GM23338 (cell line): ENCODE measurements around the gene GJB5. TPM values are rescaled to one million over a fixed set of nuclear protein-coding genes. Genes with fewer than 3 reads are reported as not detected.

Experiments used
- ATAC-seq: fragments of 200-7000 bp; cut with Tn5 transposase; 3 replicates; pipeline ENCODE4 v1.9.1; 2020
- DNase-seq: peaks from one replicate; pipeline ENCODE4 v3.0.0-alpha.2; 2015; ENCODE audit warnings: low spot score
- H2AFZ ChIP-seq: fragments of 200-600 bp; sonication (generic); 2 replicates; pipeline ENCODE4 v1.8.0; 2016; ENCODE audit warnings: antibody characterized with exemption, mild to moderate bottlenecking, moderate library complexity
- H3F3A ChIP-seq: fragments of 200-600 bp; sonication (generic); replicated peaks from 2 replicates; pipeline ENCODE4 v1.8.0; 2017; ENCODE audit warnings: antibody characterized with exemption, mixed run types, low read depth
- H3K27ac ChIP-seq: fragments of 200-600 bp; sonication (generic); 2 replicates; pipeline ENCODE4 v1.6.1; 2016; ENCODE audit warnings: low read depth
- H3K27me3 ChIP-seq: fragments of 200-600 bp; sonication (generic); 2 replicates; pipeline ENCODE4 v1.8.0; 2016; ENCODE audit warnings: mild to moderate bottlenecking, mixed run types, moderate library complexity; ENCODE audit not compliant: insufficient read depth
- H3K36me3 ChIP-seq: fragments of 200-600 bp; sonication (generic); 2 replicates; pipeline ENCODE4 v1.8.0; 2016; ENCODE audit warnings: mild to moderate bottlenecking; ENCODE audit not compliant: insufficient read depth
- H3K4me1 ChIP-seq: fragments of 200-600 bp; sonication (generic); 2 replicates; pipeline ENCODE4 v1.8.0; 2016; ENCODE audit warnings: mild to moderate bottlenecking, moderate library complexity; ENCODE audit not compliant: insufficient read depth
- H3K4me2 ChIP-seq: fragments of 200-600 bp; sonication (generic); 2 replicates; pipeline ENCODE4 v1.7.1; 2017; ENCODE audit warnings: mixed run types
- H3K4me3 ChIP-seq: fragments of 200-600 bp; sonication (generic); 2 replicates; pipeline ENCODE4 v1.6.1; 2016; ENCODE audit warnings: mixed run types
- H3K79me2 ChIP-seq: fragments of 200-600 bp; sonication (generic); replicated peaks from 2 replicates; pipeline ENCODE4 v1.8.0; 2017; ENCODE audit warnings: mild to moderate bottlenecking; ENCODE audit not compliant: insufficient read depth
- H3K9me2 ChIP-seq: fragments of 200-600 bp; sonication (generic); 2 replicates; pipeline ENCODE4 v1.8.0; 2017; ENCODE audit not compliant: insufficient read depth
- H4K20me1 ChIP-seq: fragments of 200-600 bp; sonication (generic); replicated peaks from 2 replicates; pipeline ENCODE4 v1.8.0; 2017; ENCODE audit warnings: mild to moderate bottlenecking; ENCODE audit not compliant: insufficient read depth
- H3K27ac Mint-ChIP-seq: 2 replicates; pipeline ENCODE4 v1.8.0; 2020; ENCODE audit warnings: inconsistent platforms, mild to moderate bottlenecking, moderate library complexity, mixed read lengths
- H3K27me3 Mint-ChIP-seq: 3 replicates; pipeline ENCODE4 v1.8.0; 2022; ENCODE audit warnings: low read depth, mild to moderate bottlenecking, moderate library complexity, mixed read lengths, inconsistent platforms; ENCODE audit not compliant: insufficient read depth, poor library complexity
- H3K36me3 Mint-ChIP-seq: 3 replicates; pipeline ENCODE4 v1.8.0; 2021; ENCODE audit warnings: low read depth, mild to moderate bottlenecking, inconsistent platforms, moderate library complexity, mixed read lengths
- H3K4me1 Mint-ChIP-seq: 3 replicates; pipeline ENCODE4 v1.8.0; 2020; ENCODE audit warnings: mild to moderate bottlenecking, inconsistent platforms, mixed read lengths
- H3K4me3 Mint-ChIP-seq: 3 replicates; pipeline ENCODE4 v1.8.0; 2021; ENCODE audit warnings: moderate library complexity, mild to moderate bottlenecking, inconsistent platforms, mixed read lengths
- H3K9me3 Mint-ChIP-seq: 3 replicates; pipeline ENCODE4 v1.8.0; 2020; ENCODE audit warnings: moderate library complexity, mild to moderate bottlenecking, inconsistent platforms, mixed read lengths
- CREB1 ChIP-seq: fragments of 250-450 bp; sonication (Bioruptor Pico); IDR thresholded peaks from 2 replicates; pipeline ENCODE4 v1.5.0; 2020; ENCODE audit warnings: low read depth, mild to moderate bottlenecking, moderate library complexity
- CTCF ChIP-seq, 2 experiments: fragments of 200-600 bp in 1 of 2; sonication (generic) in 1 of 2; conservative IDR thresholded peaks; 2 replicates each; pipeline versions ENCODE4 v1.5.1 to v1.6.1; 2016 to 2017; ENCODE audit warnings: antibody characterized with exemption in 2 of 2, low read depth in 2 of 2, mild to moderate bottlenecking in 2 of 2, moderate library complexity in 1 of 2
- EZH2 ChIP-seq: fragments of 200-600 bp; sonication (generic); IDR thresholded peaks from one replicate; pipeline ENCODE4 v1.8.0; 2017; ENCODE audit warnings: antibody characterized with exemption, mild to moderate bottlenecking, low read depth; ENCODE audit not compliant: unreplicated experiment
- EZH2phosphoT487 ChIP-seq: fragments of 200-600 bp; sonication (generic); IDR thresholded peaks from one replicate; pipeline ENCODE4 v1.8.1; 2018; ENCODE audit warnings: antibody characterized with exemption; ENCODE audit not compliant: unreplicated experiment
- NANOG ChIP-seq: IDR thresholded peaks from 2 replicates; pipeline ENCODE4 v1.6.1; 2016; ENCODE audit warnings: antibody characterized with exemption, borderline replicate concordance
- POLR2AphosphoS5 ChIP-seq: IDR thresholded peaks from 2 replicates; pipeline ENCODE4 v1.6.1; 2016; ENCODE audit warnings: antibody characterized with exemption, low read depth
- REST ChIP-seq: IDR thresholded peaks from one replicate; pipeline ENCODE4 v1.6.1; 2018; ENCODE audit warnings: antibody characterized with exemption; ENCODE audit not compliant: unreplicated experiment
- STAT1 ChIP-seq: IDR thresholded peaks from one replicate; pipeline ENCODE4 v1.6.1; 2016; ENCODE audit warnings: antibody characterized with exemption; ENCODE audit not compliant: unreplicated experiment
- ZNF114 ChIP-seq: fragments of 250-450 bp; sonication (Bioruptor Pico); IDR thresholded peaks from 2 replicates; pipeline ENCODE4 v1.5.0; 2020; ENCODE audit warnings: mild to moderate bottlenecking, moderate library complexity
- ZNF462 ChIP-seq: fragments of 250-450 bp; sonication (Bioruptor Pico); IDR thresholded peaks from 2 replicates; pipeline ENCODE4 v1.5.0; 2020; ENCODE audit warnings: mild to moderate bottlenecking, moderate library complexity
- polyA plus RNA-seq: library from polyadenylated mRNA; unstranded; fragments of >200 nt; fragmentation: Nextera tagmentation; extraction: Ambion mirVana; gene quantifications from 2 replicates; pipeline ENCODE4 v1.2.1, GENCODE V29; 2016
- total RNA-seq: library from RNA; depleted of rRNA; stranded (reverse); fragments of >200 nt; shearing (Covaris generic); gene quantifications from 2 replicates; pipeline ENCODE4 v1.2.3, GENCODE V29; 2014

Gene GJB5
- total and polyA plus RNA-seq, 2 experiments from 2014 or later = 1.4 TPM; not detected in 1

GRCh38 chr1:34753163-34753562 is 1.7 kb upstream of the GJB5 start:
- no peak for DNase-seq
- Histone ChIP-seq H4K20me1 (no peaks in the 10 kb centered on the region), H3K27ac (no peak overlapping the region), H3K9me2 (0 out of 2 replicates have a peak, but pooled peaks cover 4% of the 10 kb centered on the region), H3F3A (no peaks in the 10 kb centered on the region), H3K4me3 (no peak overlapping the region), H3K4me1 (0 out of 2 replicates have a peak, but pooled peaks cover 3% of the 10 kb centered on the region), H3K4me2 (no peak overlapping the region), H3K79me2 (no peaks in the 10 kb centered on the region), H2AFZ (no peak overlapping the region), H3K27me3 (no peaks in the 10 kb centered on the region), H3K36me3 (no peaks in the 10 kb centered on the region)
- TF ChIP-seq CREB1 (CRISPR knock-in tag) (no peak), CTCF (conservative IDR thresholded peaks at IDR 0.05; ENCODE audit: low read depth in 2 of 2) (peak; percentile 32 to 49)
- H3K36me3 Mint-ChIP-seq = no peaks in the 10 kb centered on the region
- peaks cover 7% of the 10 kb centered on the region for H3K27me3 Mint-ChIP-seq
- no peak overlapping the region for H3K4me3 Mint-ChIP-seq
- no peak for ATAC-seq
- peaks cover 11% of the 10 kb centered on the region; the same call in 2 of the 3 replicates for H3K4me1 Mint-ChIP-seq
- H3K27ac Mint-ChIP-seq = no peak overlapping the region
- H3K9me3 Mint-ChIP-seq = no peaks in the 10 kb centered on the region

DNA sequence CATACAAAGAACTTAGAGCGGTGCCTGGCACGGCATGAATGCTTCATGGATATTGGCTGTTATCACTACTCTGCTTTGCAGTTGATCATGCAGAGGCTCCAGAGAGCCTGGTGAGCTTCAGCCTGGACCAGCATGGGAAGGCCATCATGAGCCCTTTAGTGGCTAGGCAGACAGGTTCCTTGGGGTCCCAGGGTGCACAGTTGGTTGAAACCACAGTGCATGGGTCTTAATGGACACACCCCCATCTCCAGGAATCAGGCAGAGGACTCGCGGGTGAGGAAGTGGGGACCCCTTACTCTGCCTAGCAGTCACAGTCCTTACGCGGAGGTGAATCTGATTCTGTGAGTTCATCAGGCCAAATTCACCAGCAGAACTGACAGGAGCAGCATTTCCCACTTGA is 1.1 kb downstream of the GJB5 start:
- H3K27me3 Mint-ChIP-seq = peaks cover 10% of the 10 kb centered on the region
- H3F3A ChIP-seq = no peaks in the 10 kb centered on the region
- no peak for ATAC-seq
- TF ChIP-seq REST (no peak), EZH2phosphoT487 (no peak), NANOG (no peak), POLR2AphosphoS5 (no peak), ZNF462 (CRISPR knock-in tag) (no peak), EZH2 (no peak), STAT1 (no peak), CREB1 (CRISPR knock-in tag) (no peak), ZNF114 (CRISPR knock-in tag) (no peak)

More for the DNA sequence above, 1.1 kb downstream of the GJB5 start:
- H2AFZ ChIP-seq = no peak overlapping the region
- H3K4me1 ChIP-seq = no peaks in the 10 kb centered on the region; the same call in 1 of the 2 replicates
- DNase-seq = no peak
- Mint-ChIP-seq H3K27ac (no peak overlapping the region), H3K9me3 (no peaks in the 10 kb centered on the region), H3K36me3 (no peaks in the 10 kb centered on the region), H3K4me1 (peaks cover 9% of the 10 kb centered on the region), H3K4me3 (no peak overlapping the region)
- H3K27ac ChIP-seq = no peak overlapping the region
- no peaks in the 10 kb centered on the region for H3K27me3 ChIP-seq
- H4K20me1 ChIP-seq = no peaks in the 10 kb centered on the region
- no peak overlapping the region for H3K4me2 ChIP-seq
- H3K4me3 ChIP-seq = no peak overlapping the region
- H3K79me2 ChIP-seq = no peaks in the 10 kb centered on the region
- H3K36me3 ChIP-seq = no peaks in the 10 kb centered on the region
- H3K9me2 ChIP-seq = no peaks in the 10 kb centered on the region
